Central memory CD8-positive, alpha-beta T cell (primary cell): ENCODE measurements around the gene ZNF436.
A peak's percentile ranks its signal among the peaks of the same experiment; 100 is the strongest.

Experiments
- ATAC-seq: fragments of 150-1000 bp; cut with Tn5 transposase; replicated peaks from 2 replicates; pipeline ENCODE4 v1.10.0; 2022; ENCODE audit warnings: mild to moderate bottlenecking, moderate FRiP score, moderate number of reproducible peaks; ENCODE audit not compliant: poor library complexity, severe bottlenecking; ENCODE audit errors: extremely low read depth
- DNase-seq, 2 donors: peaks; one replicate each; pipeline ENCODE4 v3.0.0; 2021; ENCODE audit warnings: low spot score in 2 of 2
- H3K27ac Mint-ChIP-seq: one replicate; pipeline ENCODE4 v1.8.0; 2022; ENCODE audit warnings: low read depth, mild to moderate bottlenecking, moderate library complexity, mixed read lengths
- H3K27me3 Mint-ChIP-seq: one replicate; pipeline ENCODE4 v1.8.0; 2022; ENCODE audit warnings: mixed read lengths
- H3K36me3 Mint-ChIP-seq: one replicate; pipeline ENCODE4 v1.8.0; 2022; ENCODE audit warnings: mild to moderate bottlenecking, moderate library complexity, mixed read lengths; ENCODE audit not compliant: insufficient read depth
- H3K4me1 Mint-ChIP-seq: one replicate; pipeline ENCODE4 v1.8.0; 2022; ENCODE audit warnings: mixed read lengths
- H3K4me3 Mint-ChIP-seq: one replicate; pipeline ENCODE4 v1.8.0; 2022; ENCODE audit warnings: mild to moderate bottlenecking, moderate library complexity, mixed read lengths
- H3K9me3 Mint-ChIP-seq: one replicate; pipeline ENCODE4 v1.8.0; 2022; ENCODE audit warnings: mixed read lengths

Gene ZNF436

GRCh38 chr1:23368562-23369334 lies 888 bp downstream of the ZNF436 start:
- ATAC-seq (peak; percentile 85), DNase-seq (peak; percentile 70 to 75)
- peak overlapping the region; percentile 85 for H3K27ac Mint-ChIP-seq
- H3K4me3 Mint-ChIP-seq, result peak overlapping the region; percentile 93
- H3K36me3 Mint-ChIP-seq, result peaks cover 3% of the 10 kb centered on the region
- H3K9me3 Mint-ChIP-seq, result no peaks in the 10 kb centered on the region
- no peaks in the 10 kb centered on the region for H3K27me3 Mint-ChIP-seq
- peaks cover 31% of the 10 kb centered on the region for H3K4me1 Mint-ChIP-seq

- Mint-ChIP-seq H3K27ac (peak overlapping the region; percentile 85), H3K4me3 (peak overlapping the region; percentile 93), H3K27me3 (no peaks in the 10 kb centered on the region), H3K4me1 (peaks cover 31% of the 10 kb centered on the region), H3K9me3 (peaks cover 2% of the 10 kb centered on the region), H3K36me3 (peaks cover 6% of the 10 kb centered on the region)
- peak; percentile 94 for ATAC-seq
- peak; percentile 88 to 97 for DNase-seq
Measured at GRCh38 chr1:23367791-23368561, 1.7 kb downstream of the ZNF436 start.

- DNase-seq (no peak), ATAC-seq (no peak)
- Mint-ChIP-seq H3K27me3 (no peaks in the 10 kb centered on the region), H3K36me3 (peaks cover 11% of the 10 kb centered on the region), H3K27ac (peak overlapping the region; percentile 85), H3K9me3 (peaks cover 5% of the 10 kb centered on the region), H3K4me1 (peaks cover 31% of the 10 kb centered on the region), H3K4me3 (peak overlapping the region; percentile 93)
Measured at GRCh38 chr1:23367451-23367790, 2.2 kb downstream of the ZNF436 start.

- no peak overlapping the region for H3K27ac Mint-ChIP-seq
- no peaks in the 10 kb centered on the region for H3K27me3 Mint-ChIP-seq
- peaks cover 31% of the 10 kb centered on the region for H3K4me1 Mint-ChIP-seq
- peaks cover 5% of the 10 kb centered on the region for H3K9me3 Mint-ChIP-seq
- ATAC-seq, result no peak
- H3K4me3 Mint-ChIP-seq, result peak overlapping the region; percentile 93
- H3K36me3 Mint-ChIP-seq, result peaks cover 14% of the 10 kb centered on the region
- DNase-seq, result no peak
Measured at GRCh38 chr1:23366598-23366997, 3.0 kb downstream of the ZNF436 start.

DNA sequence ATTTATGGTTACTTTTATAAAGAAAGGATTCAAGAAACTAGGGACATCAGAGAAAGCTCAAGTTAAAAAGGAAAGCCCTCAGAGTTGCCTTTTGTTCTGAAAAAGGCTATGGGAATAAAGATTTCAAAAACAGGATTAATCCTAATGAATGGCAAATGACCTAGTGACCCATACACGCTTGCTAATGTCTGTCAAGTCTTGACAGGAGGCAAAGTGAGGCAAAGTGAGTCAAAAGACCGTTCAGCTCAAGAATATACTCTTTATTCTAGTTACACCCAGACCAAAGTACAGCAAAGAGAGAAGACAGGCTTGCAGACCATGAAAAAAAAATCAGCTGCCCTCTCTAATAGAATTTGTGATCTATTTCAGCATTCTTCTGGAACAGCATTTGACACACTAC lies 3.5 kb downstream of the ZNF436 start:
- Mint-ChIP-seq H3K4me1 (peaks cover 30% of the 10 kb centered on the region), H3K4me3 (peak overlapping the region; percentile 26), H3K9me3 (peaks cover 7% of the 10 kb centered on the region), H3K27me3 (no peaks in the 10 kb centered on the region), H3K36me3 (peaks cover 14% of the 10 kb centered on the region), H3K27ac (no peak overlapping the region)
- no peak for DNase-seq
- no peak for ATAC-seq

GRCh38 chr1:23362218-23362713 lies 7.4 kb downstream of the ZNF436 start:
- no peak overlapping the region for H3K4me3 Mint-ChIP-seq

DNA sequence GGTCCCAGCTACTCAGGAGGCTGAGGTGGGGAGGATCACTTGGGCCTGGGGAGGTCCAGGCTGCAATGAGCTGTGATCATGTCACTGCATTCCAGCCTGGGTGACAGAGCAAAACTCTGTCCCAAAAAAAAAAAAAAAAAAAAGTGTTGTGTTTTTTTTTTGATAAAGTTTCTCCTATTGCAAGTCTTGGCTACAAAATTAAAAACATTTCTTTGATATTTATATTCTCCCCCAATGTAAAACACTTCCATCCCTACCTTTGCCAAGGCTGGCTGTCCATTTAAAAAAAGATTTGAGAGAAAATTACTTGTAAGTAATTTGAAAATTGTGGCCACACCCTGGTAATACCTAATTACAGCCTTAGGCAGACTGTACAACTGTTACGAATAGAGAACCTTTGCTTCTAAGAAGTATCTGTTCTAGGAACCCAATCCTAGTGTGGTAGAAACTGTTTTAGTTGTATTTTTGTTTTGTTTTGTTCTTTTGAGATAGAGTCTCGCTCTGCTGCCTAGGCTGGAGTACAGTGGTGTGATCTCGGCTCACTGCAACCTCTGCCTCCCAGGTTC lies 11.2 kb downstream of the ZNF436 start:
- Mint-ChIP-seq H3K4me1 (no peaks in the 10 kb centered on the region), H3K27me3 (no peaks in the 10 kb centered on the region), H3K9me3 (peaks cover 24% of the 10 kb centered on the region), H3K4me3 (no peak overlapping the region), H3K27ac (no peak overlapping the region), H3K36me3 (peaks cover 11% of the 10 kb centered on the region)
- ATAC-seq (no peak), DNase-seq (no peak)

More at GRCh38 chr1:23362218-23362713, 7.4 kb downstream of the ZNF436 start:
- Mint-ChIP-seq H3K36me3 (peaks cover 12% of the 10 kb centered on the region), H3K4me1 (peaks cover 6% of the 10 kb centered on the region), H3K9me3 (peaks cover 24% of the 10 kb centered on the region), H3K27ac (no peak overlapping the region), H3K27me3 (no peaks in the 10 kb centered on the region)
- DNase-seq, result no peak
- ATAC-seq, result no peak

- no peak for DNase-seq
- no peak overlapping the region for H3K27ac Mint-ChIP-seq
- ATAC-seq, result no peak
- peaks cover 1% of the 10 kb centered on the region for H3K36me3 Mint-ChIP-seq
- peaks cover 19% of the 10 kb centered on the region for H3K9me3 Mint-ChIP-seq
- H3K27me3 Mint-ChIP-seq, result no peaks in the 10 kb centered on the region
- H3K4me3 Mint-ChIP-seq, result no peak overlapping the region
- H3K4me1 Mint-ChIP-seq, result no peaks in the 10 kb centered on the region
Measured at GRCh38 chr1:23357138-23357908, 12.3 kb downstream of the ZNF436 start.

DNA sequence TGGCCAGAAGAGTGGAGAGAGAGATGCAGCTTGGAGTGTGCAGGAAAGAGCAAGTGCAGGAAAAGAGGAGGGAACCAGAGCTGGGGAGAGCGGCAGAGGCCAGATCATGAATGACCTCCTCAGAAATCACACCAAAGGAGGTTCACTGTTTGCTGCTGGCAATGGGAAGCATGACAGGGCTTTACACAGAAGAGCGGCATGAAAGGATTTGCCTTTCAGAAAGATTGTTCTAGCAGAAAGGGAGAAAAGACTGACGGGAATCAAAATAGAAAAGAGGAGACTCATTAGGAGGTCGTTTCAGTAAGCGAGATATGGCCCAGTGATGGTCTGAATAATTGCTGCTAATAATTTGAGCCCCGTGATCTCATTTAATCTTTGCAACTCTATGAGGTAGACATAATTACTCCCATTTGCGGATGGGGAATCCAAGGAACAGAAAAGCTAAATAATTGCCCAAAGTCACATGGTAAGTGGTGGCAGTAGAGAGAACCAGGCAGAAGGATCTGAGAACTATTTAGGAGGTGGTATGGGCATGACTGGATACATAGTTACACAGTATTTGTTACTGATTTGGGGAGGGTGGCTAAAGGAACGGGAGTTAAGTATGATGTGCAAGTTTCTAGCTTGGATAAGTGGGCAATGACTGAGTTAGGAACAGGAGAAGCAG lies 13.0 kb downstream of the ZNF436 start:
- DNase-seq (no peak), ATAC-seq (no peak)
- Mint-ChIP-seq H3K4me3 (no peak overlapping the region), H3K36me3 (no peaks in the 10 kb centered on the region), H3K27ac (no peak overlapping the region), H3K27me3 (no peaks in the 10 kb centered on the region), H3K9me3 (peaks cover 19% of the 10 kb centered on the region), H3K4me1 (no peaks in the 10 kb centered on the region)

GRCh38 chr1:23354245-23354644 lies 15.4 kb downstream of the ZNF436 start:
- H3K27ac Mint-ChIP-seq, result no peak overlapping the region
- ATAC-seq, result no peak

GRCh38 chr1:23352096-23352695 lies 17.4 kb downstream of the ZNF436 start:
- H3K27ac Mint-ChIP-seq, result no peak overlapping the region
- H3K4me1 Mint-ChIP-seq, result no peaks in the 10 kb centered on the region
- ATAC-seq (no peak), DNase-seq (no peak)
- no peaks in the 10 kb centered on the region for H3K27me3 Mint-ChIP-seq
- no peaks in the 10 kb centered on the region for H3K36me3 Mint-ChIP-seq
- H3K4me3 Mint-ChIP-seq, result no peak overlapping the region
- no peaks in the 10 kb centered on the region for H3K9me3 Mint-ChIP-seq

More at GRCh38 chr1:23354245-23354644, 15.4 kb downstream of the ZNF436 start:
- DNase-seq, result no peak
- Mint-ChIP-seq H3K36me3 (no peaks in the 10 kb centered on the region), H3K4me3 (no peak overlapping the region), H3K27me3 (no peaks in the 10 kb centered on the region), H3K9me3 (peaks cover 4% of the 10 kb centered on the region), H3K4me1 (no peaks in the 10 kb centered on the region)
